Kidney glomerular epithelial cell (primary cell): ENCODE data around the gene DNAJA3.

Experiments used
- DNase-seq: peaks from one replicate; lab custom pipeline; 2025; lab: John Stamatoyannopoulos, UW

The DNAJA3 gene

DNA sequence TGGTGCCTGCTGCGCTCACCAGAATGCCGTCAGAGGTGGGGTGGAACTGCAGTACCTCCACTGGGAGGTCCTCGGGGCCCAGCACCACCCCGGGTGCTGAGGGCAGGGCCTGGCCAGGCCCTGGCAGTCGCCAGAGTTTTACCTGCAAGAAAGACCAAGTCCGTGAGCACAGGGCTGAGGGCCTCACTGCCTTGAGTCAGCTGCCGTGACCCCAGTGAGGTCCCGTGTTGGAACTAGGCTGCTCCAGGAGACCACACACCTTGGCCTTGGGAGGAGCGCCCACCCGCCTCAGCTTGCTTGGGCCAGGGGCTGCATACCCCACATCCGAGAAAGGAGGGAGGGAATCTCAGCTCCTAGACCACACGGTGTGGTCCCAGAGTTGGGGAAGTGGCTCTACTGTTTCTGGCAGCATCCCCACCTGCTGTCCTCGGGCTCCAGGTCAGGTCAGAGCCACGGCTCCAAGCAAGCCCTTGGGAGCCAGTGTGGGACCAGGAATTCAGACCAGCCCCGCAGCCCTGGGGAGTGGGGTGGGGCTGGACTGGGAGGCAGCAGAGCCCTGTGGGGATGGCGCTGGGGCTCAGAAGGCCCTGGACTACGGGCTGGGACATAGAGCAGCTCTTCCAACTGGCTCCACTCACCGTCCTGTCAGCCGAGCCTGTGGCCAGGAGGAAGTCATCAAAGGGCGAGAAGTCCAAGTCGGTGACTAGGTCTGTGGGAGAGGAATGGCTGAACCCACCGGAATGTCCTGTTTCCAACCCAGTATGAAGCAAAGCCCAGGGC, 17.9 kb upstream of the DNAJA3 start:
- DNase-seq, result no peak

DNA sequence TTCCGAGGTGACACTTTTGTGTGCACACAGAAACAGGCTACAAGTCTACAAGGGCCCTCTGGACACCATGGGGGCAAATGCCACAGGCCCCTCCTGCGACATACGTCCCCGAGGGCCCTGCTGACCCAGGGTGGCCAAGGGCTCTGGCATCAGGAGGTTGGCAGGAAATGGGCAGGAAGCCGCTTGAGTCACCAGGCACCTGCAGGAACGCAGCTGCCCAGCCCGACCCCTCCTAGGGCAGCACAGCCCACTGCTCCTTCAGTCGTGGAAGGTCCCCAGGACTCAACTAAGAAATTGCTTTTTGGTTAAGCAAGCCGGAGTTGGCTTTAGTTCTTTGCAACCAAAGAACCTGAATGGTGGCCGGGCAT, 17.4 kb upstream of the DNAJA3 start:
- no peak for DNase-seq

DNA sequence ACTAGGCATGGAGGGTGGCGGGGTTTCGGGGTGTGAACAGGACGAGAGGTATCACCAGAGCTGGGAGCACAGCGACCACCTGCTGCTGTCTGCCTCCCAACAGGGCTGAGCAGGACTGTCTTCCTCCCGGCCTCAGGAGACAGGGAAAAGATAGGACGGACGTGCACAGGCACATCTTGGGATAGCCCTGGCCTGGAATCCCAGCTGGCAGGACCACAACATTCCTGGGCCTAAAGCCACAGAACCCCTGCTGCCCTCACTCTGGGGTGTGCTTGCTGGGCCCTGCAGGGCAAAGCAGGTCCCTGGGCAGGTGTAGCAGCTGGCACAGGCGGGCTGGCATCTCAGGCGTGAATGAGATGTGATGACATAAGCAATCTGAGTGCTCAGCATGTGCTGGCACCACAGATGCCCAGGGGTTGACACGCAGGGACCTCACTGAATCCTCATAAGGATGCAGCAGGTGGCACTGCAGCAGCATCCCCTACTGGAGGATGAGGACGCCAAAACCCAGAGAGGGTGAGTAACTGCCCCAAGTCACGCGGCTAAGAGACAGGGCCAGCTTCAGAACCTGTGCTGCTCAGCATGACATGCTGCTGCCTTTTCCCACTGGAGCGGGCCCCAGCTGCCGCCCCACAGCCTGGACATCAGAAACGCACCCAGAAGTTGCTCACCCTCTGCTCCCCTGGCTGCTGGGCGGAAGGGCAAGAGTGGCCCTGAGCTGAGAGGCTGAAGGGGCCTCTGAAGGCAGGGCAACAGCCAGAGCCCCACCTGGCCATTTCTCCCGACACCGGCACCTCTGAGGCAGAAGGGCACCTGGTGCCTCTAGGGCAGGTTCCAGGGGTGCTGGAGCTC, 16.4 kb upstream of the DNAJA3 start:
- no peak for DNase-seq

DNA sequence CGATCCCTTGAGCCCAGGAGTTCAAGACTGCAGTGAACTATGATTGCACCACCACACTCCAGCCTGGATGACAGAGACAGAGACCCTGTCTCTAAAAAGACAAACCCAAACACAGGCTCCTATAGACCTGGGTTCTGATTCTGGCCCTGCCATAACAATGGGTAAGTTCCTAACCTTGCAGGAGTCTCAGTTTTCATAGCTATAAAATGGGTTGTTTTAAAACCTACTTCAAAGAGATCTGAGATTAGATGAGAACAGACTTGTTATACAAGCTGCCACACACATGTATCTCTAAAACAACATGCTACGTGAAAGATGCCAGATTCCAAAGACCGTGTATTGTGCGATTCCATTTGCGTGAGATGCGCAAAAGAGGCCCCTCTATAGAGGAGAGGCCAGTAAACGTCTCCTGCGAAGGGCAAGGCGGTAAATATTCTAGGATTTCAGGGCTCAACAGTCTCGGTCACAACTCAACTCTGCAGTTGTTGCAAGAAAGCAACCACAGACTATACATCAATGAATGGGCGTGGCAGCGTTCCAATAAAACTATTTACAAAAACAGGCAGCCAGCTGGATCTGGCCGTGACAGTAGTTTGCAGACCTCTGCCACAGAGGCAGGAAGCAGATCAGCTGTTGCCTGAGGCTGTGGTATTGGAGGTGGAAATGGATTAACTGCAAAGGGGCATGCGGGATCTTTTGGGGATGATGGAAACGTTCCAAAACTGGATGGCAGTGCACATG, 15.2 kb upstream of the DNAJA3 start:
- DNase-seq, result no peak

DNA sequence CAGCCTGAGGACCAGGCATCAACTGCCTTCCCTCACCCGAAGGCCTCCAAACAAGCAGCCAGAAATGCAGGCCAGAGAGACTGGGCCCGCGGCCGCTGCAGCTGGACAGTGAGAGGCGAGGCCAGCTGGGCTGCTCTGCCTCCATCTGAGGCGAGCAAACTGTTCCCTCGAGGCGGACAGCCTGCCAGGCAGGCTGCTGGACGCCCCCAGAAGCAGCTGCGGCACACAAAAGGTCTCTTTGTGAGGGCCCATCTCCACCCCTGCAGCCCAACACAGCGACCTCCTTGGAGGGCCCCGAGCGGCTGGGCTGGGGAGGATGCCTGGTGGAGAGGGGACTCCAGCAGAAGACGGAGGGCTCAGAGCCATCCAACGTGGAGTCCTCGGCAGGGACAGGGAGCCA, 14.0 kb upstream of the DNAJA3 start:
- DNase-seq, result no peak

DNA sequence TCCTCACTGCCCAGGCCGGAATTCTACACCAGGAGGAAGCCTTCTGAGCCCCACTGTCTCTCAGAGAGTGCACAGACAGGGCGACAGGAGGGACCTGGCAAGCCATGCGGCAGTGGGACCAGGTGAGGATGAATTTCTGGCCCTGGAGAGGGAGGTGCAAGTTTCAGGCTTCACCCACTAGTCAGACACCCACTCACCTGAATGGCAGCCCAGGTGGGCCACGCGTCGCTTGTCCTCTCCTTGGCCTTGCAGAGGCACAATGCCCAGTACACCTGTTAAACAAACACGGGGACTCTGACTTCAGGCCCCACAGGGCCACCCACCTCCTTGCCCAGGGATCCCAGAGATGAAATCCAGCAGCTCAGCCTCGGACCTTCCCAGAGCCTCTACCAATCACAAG, 13.5 kb upstream of the DNAJA3 start:
- no peak for DNase-seq

DNA sequence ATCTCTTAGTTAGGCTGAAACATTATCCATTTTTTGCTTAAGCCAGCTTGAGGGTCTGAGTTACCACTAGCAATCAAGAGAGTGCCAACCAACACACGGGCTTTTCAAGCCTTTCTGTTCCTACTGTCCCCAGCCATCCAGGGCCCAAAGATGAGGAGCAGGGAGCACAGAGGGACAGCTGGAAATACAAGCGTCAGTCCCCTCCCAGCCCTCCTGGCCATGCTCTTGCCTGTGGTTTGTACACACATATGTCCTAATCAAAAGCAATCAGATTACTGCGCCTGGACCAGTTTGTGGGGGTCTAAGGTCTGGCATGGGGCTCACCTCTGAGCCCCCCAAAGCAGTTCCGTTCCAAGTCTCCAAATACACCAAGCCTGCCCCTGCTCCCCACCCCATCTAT, 12.8 kb upstream of the DNAJA3 start:
- no peak for DNase-seq

DNA sequence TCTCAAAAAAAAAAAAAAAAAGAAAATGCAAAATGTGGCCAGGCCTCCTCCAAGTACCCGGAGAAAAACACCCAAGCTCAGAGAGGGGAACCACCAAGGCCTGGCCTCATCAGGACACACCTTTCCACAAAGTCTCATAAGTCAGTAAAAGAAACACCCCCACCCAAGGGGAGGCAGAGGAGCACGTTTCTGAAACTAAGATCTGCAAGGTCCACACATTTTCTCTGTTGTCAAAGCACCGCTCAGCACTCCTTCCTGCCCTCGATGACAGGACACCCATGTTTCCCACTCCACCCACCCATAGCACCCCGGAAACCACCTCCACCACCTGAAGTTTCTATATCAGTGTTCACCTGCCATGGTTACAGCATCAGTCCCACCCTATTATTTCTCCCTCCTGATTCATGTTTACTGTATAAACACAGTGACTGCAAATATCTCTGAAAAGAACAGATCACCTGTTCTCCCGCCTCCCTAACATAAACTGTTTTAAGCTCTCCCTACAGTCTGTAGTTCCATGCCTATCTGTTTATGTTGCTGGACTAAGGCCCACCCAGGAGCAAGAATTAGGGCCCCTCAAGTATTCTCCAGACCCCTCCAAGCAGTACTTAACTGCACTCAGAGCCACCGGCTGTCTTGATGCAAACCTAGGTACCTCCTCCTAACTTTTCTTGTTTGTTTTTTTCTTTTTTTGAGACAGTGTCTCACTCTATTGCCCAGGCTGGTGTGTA, 11.3 kb upstream of the DNAJA3 start:
- no peak for DNase-seq

DNA sequence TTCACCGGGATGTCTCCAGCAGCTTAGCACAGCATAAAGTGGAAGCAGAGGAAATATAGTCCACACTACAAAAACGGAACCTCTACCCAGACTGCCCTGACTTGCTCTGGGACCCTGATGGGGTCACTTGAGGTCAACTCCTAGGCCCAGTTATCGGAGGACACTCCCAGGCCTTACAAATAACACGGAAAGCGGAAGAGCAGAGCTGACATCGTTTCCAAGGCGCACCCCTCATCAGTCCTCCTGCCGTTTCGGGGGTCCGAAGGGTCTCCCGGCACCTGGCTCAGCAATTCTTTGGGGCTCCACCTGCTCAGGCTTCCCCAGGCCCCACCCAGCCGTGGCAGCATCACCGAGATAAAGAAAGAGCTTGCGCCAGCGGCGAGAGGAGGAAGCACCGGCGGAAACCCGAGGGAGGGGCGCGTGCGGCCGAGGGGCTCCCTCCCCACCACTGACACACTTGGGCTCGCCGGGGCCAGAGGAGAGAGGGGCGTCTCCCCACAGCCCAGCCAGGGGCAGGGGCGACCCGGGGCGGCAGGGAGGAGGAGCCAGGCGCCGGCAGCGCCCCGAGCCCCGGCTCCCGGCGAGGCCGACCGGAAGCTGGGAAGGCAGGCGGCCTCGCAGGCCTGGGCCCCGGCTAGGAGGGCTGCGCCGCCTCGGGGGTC, 10.0 kb upstream of the DNAJA3 start:
- no peak for DNase-seq

DNA sequence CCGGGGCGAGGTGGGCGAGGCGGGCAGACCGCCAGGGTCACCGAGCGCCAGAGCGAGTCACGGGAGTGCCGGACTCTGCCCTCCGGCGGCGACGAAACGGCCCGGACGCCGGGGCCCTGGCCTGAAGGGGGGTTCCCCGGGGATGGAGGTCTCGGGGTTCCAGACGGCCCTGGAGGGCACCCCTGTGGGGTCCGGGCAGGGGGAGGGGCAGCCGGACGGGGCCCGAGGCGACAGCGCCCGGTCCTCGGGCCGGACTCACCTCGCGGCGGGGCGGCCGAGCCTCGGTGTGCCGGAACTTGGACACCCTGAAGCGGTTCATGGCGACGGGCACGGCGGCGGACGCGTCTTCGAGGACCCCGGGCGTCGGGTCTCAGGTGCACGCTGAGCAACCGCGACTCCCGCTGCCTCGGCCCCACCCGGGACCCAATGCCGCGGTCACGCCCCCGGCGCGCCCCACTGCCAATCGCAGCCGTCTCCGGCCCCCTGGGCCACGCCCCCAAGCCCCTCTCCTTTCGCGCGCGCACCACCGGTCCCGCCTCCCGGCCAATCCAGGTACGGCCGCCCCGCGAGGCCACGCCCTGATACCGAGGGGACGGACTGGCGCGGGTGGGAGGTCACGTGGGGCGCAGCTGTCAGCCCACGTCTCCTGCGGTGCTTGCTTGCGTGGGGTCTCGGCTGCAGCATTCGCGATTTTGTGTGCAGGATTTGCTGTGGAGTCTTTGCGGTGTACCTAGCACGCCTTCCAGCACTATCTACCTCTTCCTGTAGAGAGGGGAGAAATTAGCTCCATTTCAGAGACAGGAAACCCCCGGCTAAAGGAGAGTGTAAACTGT, 9.3 kb upstream of the DNAJA3 start, which contains the start of gene CORO7:
Gene CORO7, minus strand, starts transcription at position 397 of the 833 bp plus-strand sequence. Its CDS starts 78 bp downstream, at position 319.
- peak; percentile 85 for DNase-seq

DNA sequence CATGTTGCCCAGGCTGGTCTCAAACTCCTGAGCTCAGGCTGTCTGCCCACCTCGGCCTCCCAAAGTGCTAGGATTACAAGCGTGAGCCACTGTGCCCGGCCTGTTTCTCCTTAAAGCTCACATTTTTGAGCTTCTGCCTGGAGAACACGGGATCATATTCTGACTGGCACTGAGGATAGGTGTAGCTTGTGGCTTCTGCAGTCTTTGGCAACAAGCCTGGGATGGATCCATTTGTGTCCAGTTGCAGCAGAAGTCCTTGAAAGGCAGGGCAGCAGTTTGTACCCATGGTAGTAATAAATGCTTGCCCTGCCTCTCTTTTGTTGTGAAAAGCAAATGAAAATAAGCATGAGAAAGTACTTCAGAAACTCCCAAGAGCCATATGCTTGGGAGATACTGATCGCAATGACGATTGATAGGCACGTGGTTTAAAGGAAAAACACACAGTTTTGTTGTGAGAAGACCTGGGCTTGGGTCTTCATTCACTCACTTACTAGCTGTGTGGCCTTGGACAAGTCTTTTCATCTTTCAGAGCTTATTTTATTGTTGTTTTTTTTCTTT, 6.2 kb upstream of the DNAJA3 start:
- no peak for DNase-seq

DNA sequence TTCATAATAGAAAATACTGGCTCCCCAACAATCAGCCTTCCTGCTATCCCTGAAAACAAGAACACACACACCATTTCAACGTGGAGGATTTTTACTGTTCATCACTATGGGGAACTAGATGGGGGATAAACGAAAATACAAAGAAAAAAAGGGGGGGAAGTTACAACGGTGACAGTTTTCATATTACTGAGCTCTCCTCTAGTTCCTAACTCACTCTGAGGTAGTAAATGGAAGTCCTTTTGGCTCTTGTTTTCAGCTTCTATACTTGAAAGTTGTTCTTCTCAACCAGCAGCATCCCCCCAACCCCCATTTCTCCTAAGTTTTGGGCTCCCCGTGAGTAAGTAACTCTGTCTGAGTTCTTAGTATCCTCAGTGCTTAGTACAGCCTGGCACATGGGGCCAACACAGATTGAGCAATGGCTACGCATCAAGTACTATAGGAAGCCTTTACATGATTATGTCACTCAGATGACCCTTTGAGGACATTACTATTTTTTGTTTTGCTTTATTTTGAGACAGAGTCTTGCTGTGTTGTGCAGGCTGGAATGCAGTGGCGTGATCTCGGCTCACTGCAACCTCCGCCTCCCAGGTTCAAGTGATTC, 5.1 kb upstream of the DNAJA3 start:
- no peak for DNase-seq

DNA sequence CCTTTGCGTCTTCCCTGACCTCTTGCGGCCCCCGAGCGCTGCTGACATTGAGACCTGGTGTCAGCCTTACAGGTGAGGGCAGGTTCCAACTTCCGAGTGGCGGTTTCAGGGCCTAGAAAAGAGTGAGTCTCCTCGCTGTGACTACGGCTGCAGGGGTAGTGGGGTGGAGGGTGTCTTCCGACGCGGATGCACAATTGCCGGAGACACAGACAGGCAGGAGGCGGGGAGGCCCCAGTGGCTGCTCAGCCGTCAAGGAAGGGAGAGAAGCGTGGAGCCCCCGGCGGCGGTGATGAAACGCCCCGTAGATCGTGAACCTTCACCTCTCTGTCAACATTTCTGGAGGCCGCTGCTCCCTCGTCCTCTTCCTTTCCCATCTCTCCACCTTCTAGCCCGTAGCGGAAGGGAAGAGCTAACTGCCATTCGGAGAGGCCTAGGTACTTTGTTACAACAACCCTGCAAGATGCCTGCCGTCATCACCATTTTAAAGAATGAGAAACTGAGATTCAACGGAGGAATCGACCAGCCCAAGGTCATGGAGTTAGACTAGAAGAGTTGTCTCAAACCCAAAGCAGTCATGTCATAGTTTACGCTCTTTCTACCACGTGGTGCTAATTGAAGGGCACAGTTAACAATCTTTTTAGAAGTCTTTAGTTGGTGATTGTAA, 485 bp downstream of the DNAJA3 start:
- no peak for DNase-seq

DNA sequence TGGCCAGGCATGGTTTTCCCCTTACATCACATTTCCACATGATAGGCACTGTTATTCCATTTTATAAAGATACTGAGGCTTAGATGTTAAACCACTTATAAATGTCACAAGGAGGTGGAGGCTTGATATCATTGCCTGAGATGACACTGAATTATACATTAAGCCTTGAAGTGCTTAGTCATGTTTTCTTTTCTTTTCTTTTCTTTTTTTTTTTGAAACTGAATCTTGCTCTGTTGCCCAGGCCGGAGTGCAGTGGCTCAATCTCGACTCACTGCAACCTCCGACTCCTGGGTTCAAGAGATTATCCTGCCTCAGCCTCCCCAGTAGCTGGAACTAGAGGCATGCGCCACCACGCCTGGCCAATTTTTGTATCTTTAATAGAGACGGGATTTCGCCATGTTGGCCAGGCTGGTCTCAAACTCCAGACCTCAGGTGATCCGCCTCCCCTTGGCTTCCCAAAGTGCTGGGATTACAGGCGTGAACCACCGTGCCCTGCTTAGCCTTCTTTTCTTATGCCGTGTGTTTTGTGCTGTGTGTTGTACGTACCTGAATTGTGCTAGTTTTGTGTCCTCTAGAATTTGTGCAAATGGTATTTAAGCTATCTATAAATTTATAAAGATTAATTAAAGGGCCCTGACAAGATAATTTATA, 1.2 kb downstream of the DNAJA3 start:
- DNase-seq, result no peak

DNA sequence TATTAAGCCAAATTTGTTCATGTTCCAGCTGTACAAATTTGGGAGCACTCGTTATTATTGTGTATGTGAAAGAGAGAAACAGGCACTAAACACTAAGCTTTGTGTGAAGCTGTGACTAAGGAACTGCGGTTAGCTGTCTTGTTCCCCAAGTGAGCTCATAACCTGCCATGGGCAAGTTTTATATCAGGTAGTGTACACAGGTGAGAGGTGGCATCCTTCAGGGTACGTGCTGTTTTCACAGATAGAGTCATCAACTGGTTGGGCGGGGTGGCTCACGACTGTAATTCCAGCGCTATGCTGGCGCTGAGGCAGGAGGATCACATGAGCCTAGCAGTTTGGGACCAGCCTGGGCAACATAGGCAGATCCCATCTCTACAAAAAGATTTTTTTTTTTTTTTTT, 2.8 kb downstream of the DNAJA3 start:
- no peak for DNase-seq

DNA sequence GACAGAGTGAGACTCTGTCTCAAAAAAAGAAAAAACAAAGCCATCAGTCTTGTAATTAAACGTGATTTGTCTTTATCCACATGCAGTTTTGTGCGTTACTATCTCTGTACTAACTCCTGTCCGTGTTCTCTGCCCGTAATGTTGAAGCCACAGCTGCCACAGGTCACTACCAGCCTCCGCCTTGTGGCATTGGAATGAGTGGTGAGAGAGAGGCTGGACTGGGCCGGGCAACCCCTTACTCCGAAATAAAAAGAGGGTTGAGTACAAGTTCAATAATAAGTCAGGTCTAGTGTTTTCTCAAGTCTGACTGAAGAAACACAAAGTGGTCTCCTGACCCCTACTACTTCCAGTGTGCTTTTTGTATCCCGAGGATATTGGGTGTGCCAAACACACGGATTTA, 5.4 kb downstream of the DNAJA3 start:
- DNase-seq, result no peak

DNA sequence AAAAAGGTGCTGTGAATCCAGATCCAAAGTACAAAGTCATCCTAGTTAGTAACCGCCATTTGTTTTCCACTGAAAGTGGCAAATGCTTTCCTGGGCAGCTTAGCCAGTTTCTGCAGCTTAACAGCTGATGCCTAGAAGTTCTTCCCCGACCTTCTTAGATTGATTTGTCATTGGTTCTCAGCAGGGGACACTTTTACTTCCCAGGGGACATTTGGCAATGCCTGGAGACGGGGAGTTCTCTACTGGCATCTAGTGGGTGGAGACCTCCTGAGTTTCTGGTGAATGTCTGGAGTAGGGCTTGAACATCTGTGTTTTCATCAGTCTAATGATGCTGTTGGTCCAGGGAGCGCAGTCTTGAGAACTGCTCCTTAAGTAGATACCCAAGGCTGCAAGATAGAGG, 7.6 kb downstream of the DNAJA3 start:
- DNase-seq, result no peak

DNA sequence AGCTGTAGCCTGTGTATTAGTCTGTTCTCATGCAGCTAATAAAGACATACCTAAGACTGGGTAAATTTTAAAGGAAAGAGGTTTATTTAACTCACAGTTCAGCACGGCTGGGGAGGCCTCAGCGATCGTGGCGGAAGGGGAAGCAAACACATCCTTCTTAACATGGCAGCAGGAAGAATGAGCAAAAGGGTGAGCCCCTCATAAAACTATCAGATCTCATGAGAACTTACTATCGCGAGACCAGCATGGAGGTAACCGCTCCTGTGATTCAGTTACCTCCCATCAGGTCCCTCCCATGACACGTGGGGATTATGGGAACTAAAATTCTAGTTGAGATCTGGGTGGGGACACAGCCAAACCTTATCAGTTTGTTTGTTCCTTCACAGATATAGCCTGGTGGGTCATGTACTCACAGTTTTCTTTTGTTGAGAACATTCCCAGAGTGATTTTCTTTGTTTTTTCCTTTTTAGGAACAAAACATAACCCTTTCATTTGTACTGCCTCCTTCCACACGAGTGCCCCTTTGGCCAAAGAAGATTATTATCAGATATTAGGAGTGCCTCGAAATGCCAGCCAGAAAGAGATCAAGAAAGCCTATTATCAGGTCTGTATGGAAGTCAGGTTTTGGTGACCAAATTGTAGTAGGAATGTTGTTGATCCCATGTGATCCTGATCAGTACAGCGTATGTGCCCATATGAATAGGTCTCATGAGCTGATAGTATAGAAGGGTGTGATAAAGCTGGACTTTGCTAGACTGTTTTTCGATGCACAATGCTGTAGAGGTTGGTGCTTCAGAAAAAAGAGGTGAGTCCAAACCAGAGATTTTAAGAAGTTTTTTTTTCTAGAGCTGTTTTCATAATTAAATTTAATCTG, 8.5 kb downstream of the DNAJA3 start:
- DNase-seq, result no peak
